ENCODE data around the gene DUSP22.

The DUSP22 gene

DNA sequence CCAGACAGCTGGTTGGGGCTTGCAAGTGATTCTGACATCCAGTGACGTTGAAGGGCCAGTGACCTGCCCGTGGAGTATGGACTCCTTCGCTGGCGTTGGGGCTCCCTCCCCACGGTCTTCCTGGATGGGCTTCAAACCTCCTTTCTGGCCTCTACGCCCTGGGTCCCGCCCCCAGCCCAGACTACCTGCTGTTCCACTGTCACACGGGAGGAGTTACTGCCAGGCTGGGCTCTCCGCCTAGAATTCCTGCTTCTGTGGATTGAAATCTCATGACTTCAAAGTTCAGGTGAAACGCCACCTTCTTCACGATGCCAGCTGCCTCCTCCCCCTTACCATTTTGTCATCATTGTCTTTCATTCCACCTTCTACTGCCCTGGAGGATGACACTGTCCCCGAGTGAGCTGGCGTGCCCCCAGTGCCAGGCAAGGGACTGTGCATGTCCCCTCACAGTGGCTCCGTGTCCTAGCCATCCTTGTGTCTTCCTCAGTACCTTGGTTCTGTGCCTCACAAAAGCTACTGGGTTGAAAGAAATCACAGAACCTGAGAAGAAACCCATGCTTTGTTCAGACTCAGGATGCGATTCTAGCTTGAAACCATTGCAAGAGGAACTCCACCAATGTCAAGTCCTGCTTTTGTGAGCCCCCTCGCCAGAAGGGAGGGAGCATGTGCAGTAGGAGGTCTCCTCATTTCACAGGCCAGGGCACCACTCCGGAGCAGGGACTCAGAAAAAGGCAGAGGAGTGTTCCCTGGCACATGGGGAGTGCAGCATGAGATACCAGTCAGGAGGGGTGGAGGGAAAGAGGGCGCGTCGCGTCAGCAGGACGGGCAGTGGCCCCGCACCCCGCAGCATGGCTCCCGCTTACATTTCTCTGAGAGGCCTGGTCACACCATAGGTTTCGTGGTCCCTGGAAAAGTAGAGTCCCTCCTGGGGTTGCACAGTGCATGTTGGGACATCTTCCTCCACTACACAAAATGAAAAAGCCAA is 88.2 kb downstream of the DUSP22 start:
- DNase-seq (ENCODE audit: low spot score), result no peak

DNA sequence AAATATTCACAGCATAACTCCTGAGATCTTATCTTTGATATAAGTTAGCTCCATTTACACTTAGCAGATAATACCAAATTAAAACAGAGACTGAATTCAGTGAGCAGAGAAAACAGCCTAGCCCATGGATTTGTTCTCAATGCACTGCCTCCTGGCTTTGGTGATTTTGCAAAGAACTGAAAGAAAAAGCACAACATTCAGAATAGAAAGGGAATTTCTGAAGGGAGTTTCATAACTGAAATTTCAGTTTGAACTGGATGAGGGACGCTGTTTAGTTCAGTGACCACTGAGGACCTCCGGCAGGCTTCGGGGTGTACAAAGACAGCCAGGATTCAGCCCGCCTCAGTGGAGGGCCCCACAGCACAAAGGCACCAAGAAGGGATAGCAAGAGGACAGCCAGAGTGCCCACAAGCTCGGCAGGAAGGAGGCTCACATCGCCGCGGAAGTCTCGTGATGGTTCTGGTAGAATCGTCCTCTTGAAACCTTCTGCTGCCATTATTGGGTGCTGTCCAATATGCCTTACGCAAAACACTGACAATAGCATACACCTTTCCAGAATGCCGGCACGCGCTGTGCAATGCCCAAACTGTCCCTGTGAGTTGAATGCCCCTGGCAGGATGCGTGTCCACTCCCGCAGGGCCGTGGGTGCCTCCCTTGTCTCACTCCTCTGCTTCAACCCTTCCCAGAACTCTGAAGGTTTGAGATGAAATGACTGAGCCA is 89.6 kb downstream of the DUSP22 start:
- no peak for DNase-seq (ENCODE audit: low spot score)

DNA sequence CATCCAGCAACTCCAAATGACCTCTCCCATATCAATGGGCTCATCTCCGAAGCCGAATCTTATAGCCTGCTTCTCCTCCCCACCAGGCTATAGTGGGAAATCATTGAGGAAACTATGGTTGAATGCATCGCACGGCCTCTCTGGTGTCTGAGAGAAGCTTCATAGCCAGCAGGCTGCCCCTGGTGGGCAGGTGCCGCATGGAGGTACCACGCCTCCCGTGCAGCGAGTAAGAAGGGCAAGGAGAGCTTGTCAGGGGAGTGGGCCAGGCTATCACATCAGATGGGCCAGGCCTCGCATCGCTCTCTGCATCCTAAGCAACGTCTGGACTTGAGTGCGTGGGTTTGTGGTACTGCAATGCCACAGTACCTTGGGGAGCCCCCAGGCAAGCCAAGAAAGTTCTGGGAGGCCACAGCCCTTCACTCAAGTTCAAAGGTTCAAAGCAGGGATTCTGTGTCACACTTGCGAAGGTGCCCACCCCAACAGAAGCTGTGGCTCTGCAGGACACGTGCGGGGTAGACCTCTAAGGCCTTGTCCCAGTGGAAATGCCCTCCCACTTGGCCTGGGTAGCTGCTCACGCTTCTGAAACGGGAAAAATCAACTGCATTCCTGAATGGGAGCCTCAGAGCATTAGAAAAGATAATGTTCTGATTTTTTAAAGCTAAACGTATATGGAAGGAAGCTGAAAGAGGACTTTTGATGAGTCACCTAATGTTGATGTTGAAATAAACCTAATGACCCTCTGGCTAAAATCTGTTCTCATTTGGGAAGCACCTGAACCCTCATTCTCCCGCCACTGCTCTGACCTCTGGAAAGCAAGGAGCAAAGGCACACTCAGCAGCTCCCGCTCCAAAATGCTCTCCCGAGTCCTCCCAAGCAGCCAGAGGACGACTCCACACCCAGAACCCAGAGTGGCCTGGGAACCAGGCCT is 90.9 kb downstream of the DUSP22 start:
- no peak for DNase-seq (ENCODE audit: low spot score)

DNA sequence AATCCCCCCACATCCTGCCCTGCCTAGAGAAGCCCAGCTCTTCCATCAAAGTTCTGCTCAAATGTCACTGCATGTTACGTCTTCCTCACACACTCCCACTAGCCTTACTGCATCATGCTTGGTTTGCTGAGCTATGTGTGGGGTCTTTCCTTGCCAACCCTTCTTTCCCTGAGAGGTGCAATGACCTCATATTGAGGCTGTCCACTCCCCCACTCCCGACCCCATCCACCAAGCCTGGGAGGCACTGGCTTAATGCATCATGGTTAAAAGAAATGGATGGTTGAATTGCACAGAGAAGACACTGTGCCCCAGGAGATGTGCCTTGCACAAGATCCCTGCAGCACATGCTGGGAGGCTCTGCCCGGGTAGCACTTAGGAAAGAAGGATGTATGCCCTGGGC is 91.6 kb downstream of the DUSP22 start:
- no peak for DNase-seq (ENCODE audit: low spot score)

DNA sequence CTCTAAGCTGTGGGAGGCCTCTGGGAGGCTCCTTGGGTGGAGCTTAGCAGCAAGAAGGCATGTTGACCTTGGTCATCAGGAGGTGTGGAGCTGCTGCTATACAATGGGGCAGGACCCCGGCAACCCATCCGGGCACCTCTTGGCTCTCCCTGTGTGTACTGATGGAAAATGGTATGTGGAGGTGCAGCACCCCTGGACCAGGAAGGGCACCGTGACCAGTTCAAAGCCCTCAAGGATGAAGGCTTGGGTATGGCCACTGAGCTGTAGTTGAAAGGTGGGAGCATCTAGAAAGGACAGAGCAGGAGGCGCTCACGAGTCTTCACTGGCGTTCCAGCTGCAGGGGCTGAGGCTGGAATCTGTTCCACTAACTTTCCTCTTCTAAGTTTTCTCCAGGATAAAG is 92.6 kb downstream of the DUSP22 start:
- DNase-seq (ENCODE audit: low spot score), result no peak

DNA sequence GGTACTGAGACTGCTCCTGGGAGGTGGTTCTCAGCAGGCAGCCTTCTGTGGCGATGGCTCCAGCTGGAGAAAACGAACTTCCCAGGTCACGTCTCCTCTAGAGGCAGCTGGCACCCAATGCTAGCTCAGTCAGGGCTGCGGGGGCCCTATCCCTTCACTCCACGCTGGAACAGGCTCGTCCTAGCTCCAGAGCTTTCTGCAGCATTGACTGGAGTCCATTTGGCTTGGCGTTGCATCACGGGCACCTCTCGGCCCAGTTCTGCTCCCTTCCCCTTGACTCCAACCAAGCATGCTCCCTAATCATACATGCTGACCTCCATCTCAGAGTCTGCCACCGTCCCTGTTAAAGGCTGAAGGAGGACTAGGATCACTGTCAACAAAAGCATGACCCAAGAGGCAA is 93.3 kb downstream of the DUSP22 start:
- DNase-seq (ENCODE audit: low spot score), result no peak

DNA sequence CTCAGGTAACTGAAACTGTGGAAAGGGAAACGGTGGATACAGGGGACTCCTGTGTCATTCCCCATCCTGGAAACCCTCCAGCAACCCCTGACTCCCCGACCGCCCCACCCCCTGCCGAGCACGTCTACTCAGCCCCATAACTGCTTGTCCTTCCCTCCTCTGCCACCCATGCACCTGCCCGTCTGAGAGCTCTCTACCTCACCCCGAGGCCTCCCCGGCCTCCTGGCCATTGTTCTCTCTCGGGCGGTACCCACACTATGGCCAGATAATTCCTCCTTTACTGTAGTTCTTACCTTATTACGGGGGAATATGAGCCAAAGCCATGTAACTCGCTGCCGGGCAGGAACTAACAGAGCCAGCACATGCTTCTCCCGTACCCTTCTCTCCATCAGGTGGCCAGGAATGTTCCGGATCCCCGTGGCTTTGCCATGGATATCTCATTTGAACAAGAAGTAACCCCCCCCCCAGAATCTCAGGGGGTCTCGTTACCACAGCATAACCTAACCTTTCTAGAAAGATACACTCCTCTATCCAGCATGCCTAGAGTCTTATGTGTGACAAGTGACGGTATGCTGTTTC is 94.5 kb downstream of the DUSP22 start:
- no peak for DNase-seq (ENCODE audit: low spot score)

DNA sequence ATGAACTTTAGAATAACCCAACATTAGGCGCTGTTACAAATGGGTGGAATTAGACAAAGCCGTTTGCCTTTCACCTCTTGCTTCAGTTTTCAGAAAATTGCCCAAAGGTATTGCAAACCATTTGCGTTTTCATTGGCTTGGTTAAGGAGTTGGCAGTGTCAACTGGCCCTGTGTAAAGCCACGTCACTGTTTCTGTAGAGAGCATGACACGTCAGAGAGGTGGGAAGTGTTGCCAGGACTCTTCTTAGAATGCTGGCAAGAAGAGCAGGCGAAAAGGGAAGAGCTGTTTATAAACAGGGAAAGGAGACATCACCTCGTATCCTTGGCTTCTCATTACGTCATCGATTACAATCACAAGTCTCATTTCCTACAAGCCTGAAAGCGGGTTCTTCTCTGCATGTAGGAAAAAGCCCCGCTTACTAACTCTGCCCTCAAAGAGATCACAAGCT is 95.0 kb downstream of the DUSP22 start:
- DNase-seq (ENCODE audit: low spot score), result no peak

DNA sequence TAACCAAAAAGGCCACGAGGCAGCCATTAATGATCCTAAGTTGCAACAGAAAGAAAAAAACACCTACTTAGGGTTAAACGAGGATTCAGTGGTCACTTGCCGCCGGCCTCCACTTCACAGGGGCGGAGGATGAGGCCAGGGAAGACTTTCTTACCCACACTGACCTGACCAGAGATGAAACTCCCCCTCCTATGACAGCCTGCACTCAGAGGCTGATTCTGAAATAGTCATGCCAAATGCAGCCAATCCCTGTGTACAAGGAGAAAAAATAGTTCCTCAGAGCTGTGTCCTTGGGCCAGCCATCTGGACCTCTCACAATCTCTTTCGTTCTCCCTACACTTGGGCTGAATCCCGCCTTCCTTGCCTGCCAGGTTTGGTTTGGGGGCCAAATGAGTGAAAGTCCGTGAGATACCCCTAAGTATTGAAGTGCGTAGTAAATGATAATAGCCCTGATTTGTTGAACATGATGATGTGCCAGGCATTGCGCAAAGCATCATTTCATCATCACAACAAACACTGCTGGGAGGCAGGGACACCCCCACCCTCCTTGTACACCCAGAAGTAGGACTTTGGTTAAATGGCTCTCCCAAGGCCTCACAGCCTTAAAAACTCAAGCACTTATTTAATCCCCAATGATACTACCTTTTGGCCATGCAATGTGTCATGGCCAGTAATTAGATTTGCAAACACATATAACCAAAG is 96.1 kb downstream of the DUSP22 start:
- DNase-seq (ENCODE audit: low spot score), result no peak

DNA sequence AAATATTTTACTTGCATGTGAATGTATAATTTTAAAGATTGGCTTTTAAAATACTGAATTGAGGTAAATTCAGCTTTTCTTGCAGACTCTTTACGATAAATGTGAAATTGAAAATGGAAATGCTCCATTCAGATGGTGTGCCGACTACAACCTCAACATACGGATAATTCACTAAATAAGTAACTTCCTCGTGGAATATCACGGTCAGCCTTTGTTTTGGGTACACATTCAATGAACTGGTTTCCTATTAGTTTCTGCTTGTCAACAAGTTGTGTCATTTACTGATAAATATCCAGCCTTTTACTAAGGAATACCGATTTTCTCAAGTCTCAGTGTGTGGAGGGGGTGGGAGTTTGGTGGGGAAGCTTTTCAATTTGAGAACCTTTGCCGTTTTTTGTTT is 96.9 kb downstream of the DUSP22 start:
- no peak for DNase-seq (ENCODE audit: low spot score)

DNA sequence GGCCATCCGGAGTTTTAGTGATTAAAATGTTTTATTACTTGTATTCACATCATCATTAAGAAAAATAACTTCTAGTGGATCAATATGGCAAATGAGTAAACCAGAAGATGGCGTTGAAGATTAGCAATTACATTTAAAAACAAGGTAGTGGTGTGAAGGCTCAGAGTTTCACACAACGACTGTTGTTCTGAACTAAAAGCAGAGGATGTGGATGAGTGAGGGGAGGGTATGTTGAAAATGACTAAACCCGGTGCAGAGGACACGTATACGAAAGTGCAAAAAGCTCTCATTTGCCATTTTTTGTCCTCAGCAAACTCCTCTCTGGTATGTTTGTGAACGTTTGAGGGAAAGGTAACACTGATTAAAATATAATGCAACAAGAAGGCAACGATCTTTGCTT is 97.3 kb downstream of the DUSP22 start:
- DNase-seq (ENCODE audit: low spot score), result peak; percentile 61

DNA sequence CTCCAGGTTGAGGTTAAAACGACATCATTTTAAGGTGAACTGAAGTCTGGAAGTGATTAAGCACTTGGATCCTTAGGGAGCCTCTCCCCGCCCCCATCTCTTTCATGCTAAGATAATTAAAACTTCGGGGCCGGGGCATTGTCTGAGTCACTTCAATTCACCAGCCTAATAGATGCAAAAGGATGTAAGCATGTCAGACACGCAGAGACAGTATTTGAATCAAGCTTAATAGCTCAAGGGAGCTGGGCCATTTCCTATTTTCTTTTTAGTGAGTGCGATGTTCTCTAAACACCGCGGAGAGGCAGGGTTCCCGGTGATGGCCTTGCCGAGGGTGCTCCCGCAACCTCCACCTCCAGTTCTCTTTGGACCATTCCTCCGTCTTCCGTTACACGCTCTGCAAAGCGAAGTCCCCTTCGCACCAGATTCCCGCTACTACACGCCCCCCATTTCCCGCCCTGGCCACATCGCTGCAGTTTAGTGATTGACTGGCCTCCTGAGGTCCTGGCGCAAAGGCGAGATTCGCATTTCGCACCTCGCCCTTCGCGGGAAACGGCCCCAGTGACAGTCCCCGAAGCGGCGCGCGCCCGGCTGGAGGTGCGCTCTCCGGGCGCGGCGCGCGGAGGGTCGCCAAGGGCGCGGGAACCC is 98.7 kb downstream of the DUSP22 start:
- peak; percentile 39 for DNase-seq (ENCODE audit: low spot score)

DNA sequence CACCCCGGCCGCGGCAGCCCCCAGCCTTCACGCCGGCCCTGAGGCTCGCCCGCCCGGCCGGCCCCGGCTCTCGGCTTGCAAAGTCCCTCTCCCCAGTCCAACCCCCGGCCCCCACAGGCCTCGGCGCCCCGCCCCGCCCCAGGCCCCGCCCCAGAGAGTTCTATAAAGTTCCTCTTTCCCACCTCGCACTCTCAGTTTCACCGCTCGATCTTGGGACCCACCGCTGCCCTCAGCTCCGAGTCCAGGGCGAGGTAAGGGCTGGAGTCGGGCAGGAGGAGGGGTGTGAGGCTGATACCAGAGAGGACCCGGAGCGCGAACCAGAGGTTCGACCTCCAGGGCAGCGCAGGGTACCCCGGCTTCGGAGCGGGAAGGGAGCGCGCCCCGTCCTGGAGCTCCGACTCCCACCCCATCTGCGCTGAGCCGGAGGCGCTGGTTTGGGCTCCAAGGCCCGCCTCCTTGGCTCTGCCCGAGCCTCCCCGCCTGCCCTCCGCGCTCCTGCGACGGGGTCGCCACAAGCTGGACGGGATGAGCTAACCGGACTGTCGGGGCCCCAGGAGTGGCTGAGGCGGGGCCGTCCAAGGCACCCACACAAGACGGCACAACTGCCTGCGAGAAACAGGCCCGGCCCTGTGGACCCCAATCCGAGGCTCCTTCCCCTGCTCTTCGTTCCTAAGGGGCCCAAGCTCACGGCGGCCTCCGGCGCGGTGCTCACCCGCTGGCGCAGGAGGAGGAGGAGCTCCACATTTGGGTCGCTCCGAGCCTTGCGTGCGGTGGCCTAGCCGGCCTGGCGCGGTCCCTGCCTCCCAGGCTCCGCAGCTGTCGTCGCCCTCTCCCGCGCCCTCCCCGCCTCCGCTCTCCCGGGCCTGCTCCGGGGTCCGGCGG is 99.5 kb downstream of the DUSP22 start, which contains the start of gene IRF4:
TSS of gene IRF4 (plus strand) at position 194 of the 882 bp plus-strand sequence. CDS start 1,401 bp downstream, outside the sequence.
- DNase-seq (ENCODE audit: low spot score), result peak; percentile 55

DNA sequence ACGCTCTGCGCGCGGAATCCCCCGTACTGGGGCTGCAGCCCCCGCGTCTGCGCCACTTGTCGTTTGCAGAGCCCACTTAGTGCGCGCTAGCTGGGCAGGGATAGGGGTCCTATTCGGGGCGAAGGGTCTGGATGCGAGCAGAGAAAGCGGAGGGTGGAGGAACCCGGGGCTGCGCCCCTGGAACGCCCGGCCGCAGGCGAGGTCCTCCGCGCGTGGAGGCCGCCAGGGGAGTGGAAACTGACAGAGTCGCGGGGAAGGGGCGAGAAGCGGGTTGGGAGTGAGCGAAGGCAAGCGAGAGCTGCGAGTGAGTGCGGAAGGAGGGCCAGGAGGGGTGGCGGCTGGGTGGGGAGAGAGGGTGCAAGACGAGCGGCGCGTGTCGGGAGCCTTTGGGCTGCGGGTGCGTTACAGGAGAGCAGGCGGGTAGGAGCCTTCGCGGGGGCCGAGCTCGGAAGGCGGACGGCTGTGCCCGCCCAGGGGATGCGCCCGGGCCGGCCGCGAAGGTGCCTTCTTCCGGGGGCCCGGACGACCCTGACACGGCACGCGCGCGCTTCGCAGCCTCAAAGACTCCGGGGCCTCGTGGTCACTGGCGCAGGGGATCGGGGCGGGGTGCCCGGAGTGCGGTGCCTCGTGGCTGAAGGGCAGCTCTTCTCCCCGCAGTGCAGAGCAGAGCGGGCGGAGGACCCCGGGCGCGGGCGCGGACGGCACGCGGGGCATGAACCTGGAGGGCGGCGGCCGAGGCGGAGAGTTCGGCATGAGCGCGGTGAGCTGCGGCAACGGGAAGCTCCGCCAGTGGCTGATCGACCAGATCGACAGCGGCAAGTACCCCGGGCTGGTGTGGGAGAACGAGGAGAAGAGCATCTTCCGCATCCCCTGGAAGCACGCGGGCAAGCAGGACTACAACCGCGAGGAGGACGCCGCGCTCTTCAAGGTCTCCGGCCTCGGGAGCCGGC is 100.4 kb downstream of the DUSP22 start:
- peak; percentile 29 for DNase-seq (ENCODE audit: low spot score)

DNA sequence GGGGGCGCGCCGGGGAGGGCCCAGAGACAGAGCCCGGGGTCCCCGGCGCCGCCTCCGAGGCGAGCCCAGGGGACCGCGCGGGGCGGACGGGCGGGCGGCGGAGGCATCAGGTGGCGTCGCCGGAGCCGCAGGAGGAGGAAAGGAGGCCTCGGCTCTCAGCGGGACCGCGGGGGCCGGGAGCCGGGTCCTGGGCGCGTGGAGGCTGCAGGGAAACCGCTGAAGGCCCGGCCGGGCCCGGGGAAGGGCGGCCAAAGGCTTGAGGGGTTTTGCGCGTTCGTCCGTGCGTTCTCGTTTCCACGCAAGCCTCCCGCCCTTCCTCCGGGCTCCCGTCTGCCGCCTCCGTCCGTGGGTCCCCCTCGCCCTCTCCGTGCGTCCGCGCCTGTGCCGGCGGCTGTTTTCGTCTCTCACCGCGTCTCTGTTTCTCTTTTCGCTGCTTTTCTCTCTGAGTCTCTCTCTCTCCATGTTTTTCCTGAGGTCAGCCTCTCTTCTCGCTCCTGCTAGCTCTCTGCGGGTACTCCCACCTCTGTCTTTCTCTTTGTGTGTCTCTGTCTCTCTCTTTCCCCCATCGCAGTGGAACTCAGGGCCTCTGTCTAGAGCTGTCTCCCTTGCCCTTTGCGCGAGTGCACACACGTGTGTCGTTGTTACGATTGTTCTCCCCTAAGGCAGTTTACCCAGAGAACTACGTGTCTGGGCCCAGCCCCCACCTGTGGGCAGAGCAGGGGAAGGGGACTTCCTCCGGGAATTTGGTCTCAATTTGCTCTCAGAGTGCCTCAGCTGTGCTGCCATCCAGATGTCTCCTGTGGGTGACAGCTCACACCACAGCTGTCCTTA is 101.3 kb downstream of the DUSP22 start:
- DNase-seq (ENCODE audit: low spot score), result no peak

DNA sequence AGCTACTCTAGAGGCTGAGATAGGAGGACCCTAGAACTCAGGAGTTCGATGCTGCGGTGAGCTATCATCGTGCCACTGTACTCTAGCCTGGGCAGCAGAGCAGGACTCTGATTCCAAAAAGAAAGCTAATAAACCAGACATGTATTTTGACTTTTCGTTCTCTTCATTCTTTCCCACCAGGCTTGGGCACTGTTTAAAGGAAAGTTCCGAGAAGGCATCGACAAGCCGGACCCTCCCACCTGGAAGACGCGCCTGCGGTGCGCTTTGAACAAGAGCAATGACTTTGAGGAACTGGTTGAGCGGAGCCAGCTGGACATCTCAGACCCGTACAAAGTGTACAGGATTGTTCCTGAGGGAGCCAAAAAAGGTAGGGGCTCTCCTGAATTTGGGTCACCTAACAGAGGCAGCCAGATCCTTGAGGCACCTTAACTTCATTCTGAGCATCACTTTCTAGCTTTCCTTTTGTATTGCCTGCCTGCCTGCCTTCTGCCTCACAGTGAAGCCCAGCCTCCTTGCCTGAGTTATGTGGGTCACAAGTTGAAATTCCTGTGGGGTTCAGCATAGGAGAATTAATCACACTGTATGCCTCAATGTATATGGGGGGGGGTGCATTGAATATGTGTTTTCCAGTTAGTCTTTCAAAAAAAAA is 102.5 kb downstream of the DUSP22 start:
- DNase-seq (ENCODE audit: low spot score), result no peak

Data from CD4-positive, alpha-beta T cell treated with Interleukin-15 for 4 hours (primary cell).